Natural killer cell (primary cell): ENCODE results near the gene CRYGD. TPM values are rescaled to one million over a fixed set of nuclear protein-coding genes. Genes with fewer than 3 reads are reported as not detected.
"Not testable (repeated sequence)": the region's sequence is repeated elsewhere in the genome, so short reads cannot be mapped to it uniquely, and the experiment has no call there.

Experiments
- ATAC-seq, 3 donors: fragments of 150-1000 bp in 2 of 3; fragments of 200-7000 bp in 1 of 3; cut with Tn5 transposase; 1 replicate in 1 of 3; 2 replicates in 2 of 3; pipeline ENCODE4 v1.10.0; 2021; ENCODE audit warnings: mild to moderate bottlenecking in 2 of 3, moderate library complexity in 2 of 3
- DNase-seq, 2 donors: peaks; one replicate each; pipeline versions ENCODE4 v3.0.0 to v3.0.0-alpha.2; 2013 to 2021; ENCODE audit warnings: mixed read lengths in 1 of 2
- H3K27ac ChIP-seq: one replicate; pipeline ENCODE4 v1.5.1; 2013; ENCODE audit warnings: mild to moderate bottlenecking, low read length
- H3K27me3 ChIP-seq: one replicate; pipeline ENCODE4 v1.6.1; 2013; ENCODE audit warnings: low read length; ENCODE audit not compliant: control insufficient read depth, insufficient read depth
- H3K36me3 ChIP-seq: one replicate; pipeline ENCODE4 v1.6.1; 2013; ENCODE audit warnings: low read length; ENCODE audit not compliant: control insufficient read depth, insufficient read depth
- H3K4me1 ChIP-seq: one replicate; pipeline ENCODE4 v1.6.1; 2013; ENCODE audit warnings: low read length; ENCODE audit not compliant: control insufficient read depth, insufficient read depth
- H3K4me3 ChIP-seq: one replicate; pipeline ENCODE4 v1.5.1; 2013; ENCODE audit warnings: low read length
- H3K9me3 ChIP-seq: one replicate; pipeline ENCODE4 v1.6.1; 2013; ENCODE audit warnings: low read length; ENCODE audit not compliant: control insufficient read depth, insufficient read depth
- H3K27ac Mint-ChIP-seq, 2 donors: one replicate each; pipeline ENCODE4 v1.8.0; 2022; ENCODE audit warnings: mild to moderate bottlenecking in 2 of 2, mixed read lengths in 2 of 2, moderate library complexity in 1 of 2
- H3K27me3 Mint-ChIP-seq, 2 donors: one replicate each; pipeline ENCODE4 v1.8.0; 2022; ENCODE audit warnings: low read depth in 2 of 2, mixed read lengths in 2 of 2
- H3K36me3 Mint-ChIP-seq: one replicate; pipeline ENCODE4 v1.8.0; 2022; ENCODE audit warnings: mixed read lengths
- H3K4me1 Mint-ChIP-seq, 2 donors: one replicate each; pipeline ENCODE4 v1.8.0; 2022; ENCODE audit warnings: mixed read lengths in 2 of 2
- H3K4me3 Mint-ChIP-seq: one replicate; pipeline ENCODE4 v1.8.0; 2022; ENCODE audit warnings: mild to moderate bottlenecking, moderate library complexity, mixed read lengths
- H3K9me3 Mint-ChIP-seq, 2 donors: one replicate each; pipeline ENCODE4 v1.8.0; 2022; ENCODE audit warnings: mixed read lengths in 2 of 2
- CTCF ChIP-seq: fragments of 200-600 bp; IDR thresholded peaks from one replicate; pipeline ENCODE4 v1.8.0; 2022; ENCODE audit warnings: antibody characterized with exemption
- WGBS: methylation state at CpG from one replicate; pipeline ENCODE4 v1.1.7; 2013; ENCODE audit warnings: missing lambda C conversion rate; ENCODE audit not compliant: insufficient coverage; 5-methylcytosine and 5-hydroxymethylcytosine counted together
- intact Hi-C: fragments of 100-400 bp; cut with micrococcal nuclease; formaldehyde crosslinking; loops from one replicate; pipeline ENCODE4 v1.14.2; 2022
- total RNA-seq, 4 donors: library from RNA; stranded (reverse); fragments of 120-200 nt in 1 of 4; gene quantifications; one replicate each; pipeline versions ENCODE4 v1.2.3 to v1.2.4, GENCODE V29; 2013 to 2022

CRYGD gene
- total RNA-seq, 3 donors from 2014 or later (not counting 1 experiment from before 2014, with no cell fraction given): not detected

GRCh38 chr2:208112969-208113368, 11.4 kb downstream of the CRYGD start:
- no peaks in the 10 kb centered on the region for H3K36me3 Mint-ChIP-seq
- Histone ChIP-seq H3K27ac (no peak overlapping the region), H3K4me3 (no peak overlapping the region), H3K27me3 (no peaks in the 10 kb centered on the region), H3K36me3 (no peaks in the 10 kb centered on the region), H3K4me1 (no peaks in the 10 kb centered on the region), H3K9me3 (no peaks in the 10 kb centered on the region)
- peaks cover 0 to 8% of the 10 kb centered on the region in 2 donors for H3K27me3 Mint-ChIP-seq
- intact Hi-C loops: no loop called here
- no peaks in the 10 kb centered on the region for H3K9me3 Mint-ChIP-seq
- H3K4me1 Mint-ChIP-seq: no peaks in the 10 kb centered on the region
- H3K27ac Mint-ChIP-seq: no peak overlapping the region
- no peak for ATAC-seq
- 82% methylated on average over 7 of the region's 7 CpGs for WGBS
- no peak for DNase-seq
- TF ChIP-seq CTCF: no peak
- no peak overlapping the region for H3K4me3 Mint-ChIP-seq

GRCh38 chr2:208112273-208112745, 12.0 kb downstream of the CRYGD start:
- WGBS: 67% methylated on average over 36 of the region's 36 CpGs

DNA sequence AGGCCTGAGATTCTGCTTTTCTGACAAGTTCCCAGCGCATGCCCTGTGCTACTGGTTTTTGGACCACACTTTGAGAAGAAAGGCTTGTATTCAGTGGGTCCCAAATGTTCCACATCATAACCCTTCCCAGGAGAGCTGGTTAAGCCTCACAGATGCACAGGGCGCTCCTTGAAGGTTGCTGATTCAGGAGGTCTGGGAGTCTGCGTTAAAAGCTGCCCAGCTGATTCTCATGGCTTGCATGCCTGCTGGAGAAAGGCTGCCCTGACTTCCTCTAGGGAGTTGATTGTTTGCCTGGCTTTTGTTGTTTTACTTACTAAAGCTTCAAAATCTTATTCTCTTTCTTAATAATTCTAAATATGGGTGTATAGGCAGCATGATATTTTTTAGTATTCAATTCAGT, 20.7 kb downstream of the CRYGD start:
- ATAC-seq (no peak), DNase-seq (no peak)
- no peaks in the 10 kb centered on the region for H3K36me3 ChIP-seq
- H3K27me3 ChIP-seq: no peaks in the 10 kb centered on the region
- peaks cover 19 to 24% of the 10 kb centered on the region in 2 donors for H3K4me1 Mint-ChIP-seq
- intact Hi-C loops: no loop called here
- peaks cover 0 to 9% of the 10 kb centered on the region in 2 donors for H3K27me3 Mint-ChIP-seq
- WGBS: 86% methylated on average over 3 of the region's 3 CpGs
- H3K27ac ChIP-seq: no peak overlapping the region
- H3K36me3 Mint-ChIP-seq: no peaks in the 10 kb centered on the region
- no peak overlapping the region for H3K4me3 Mint-ChIP-seq
- no peak for TF ChIP-seq CTCF
- no peaks in the 10 kb centered on the region for H3K9me3 Mint-ChIP-seq
- peaks cover 14% of the 10 kb centered on the region for H3K4me1 ChIP-seq
- H3K9me3 ChIP-seq: no peaks in the 10 kb centered on the region
- no peak overlapping the region for H3K27ac Mint-ChIP-seq
- H3K4me3 ChIP-seq: no peak overlapping the region

More at GRCh38 chr2:208112273-208112745, 12.0 kb downstream of the CRYGD start:
- H3K4me1 ChIP-seq, ATAC-seq, H3K36me3 ChIP-seq, H3K27ac Mint-ChIP-seq, H3K9me3 ChIP-seq, H3K4me1 Mint-ChIP-seq, intact Hi-C loops, H3K27me3 ChIP-seq, H3K4me3 ChIP-seq, H3K27me3 Mint-ChIP-seq, H3K4me3 Mint-ChIP-seq, H3K9me3 Mint-ChIP-seq, DNase-seq, H3K36me3 Mint-ChIP-seq, H3K27ac ChIP-seq: not testable (repeated sequence)

DNA sequence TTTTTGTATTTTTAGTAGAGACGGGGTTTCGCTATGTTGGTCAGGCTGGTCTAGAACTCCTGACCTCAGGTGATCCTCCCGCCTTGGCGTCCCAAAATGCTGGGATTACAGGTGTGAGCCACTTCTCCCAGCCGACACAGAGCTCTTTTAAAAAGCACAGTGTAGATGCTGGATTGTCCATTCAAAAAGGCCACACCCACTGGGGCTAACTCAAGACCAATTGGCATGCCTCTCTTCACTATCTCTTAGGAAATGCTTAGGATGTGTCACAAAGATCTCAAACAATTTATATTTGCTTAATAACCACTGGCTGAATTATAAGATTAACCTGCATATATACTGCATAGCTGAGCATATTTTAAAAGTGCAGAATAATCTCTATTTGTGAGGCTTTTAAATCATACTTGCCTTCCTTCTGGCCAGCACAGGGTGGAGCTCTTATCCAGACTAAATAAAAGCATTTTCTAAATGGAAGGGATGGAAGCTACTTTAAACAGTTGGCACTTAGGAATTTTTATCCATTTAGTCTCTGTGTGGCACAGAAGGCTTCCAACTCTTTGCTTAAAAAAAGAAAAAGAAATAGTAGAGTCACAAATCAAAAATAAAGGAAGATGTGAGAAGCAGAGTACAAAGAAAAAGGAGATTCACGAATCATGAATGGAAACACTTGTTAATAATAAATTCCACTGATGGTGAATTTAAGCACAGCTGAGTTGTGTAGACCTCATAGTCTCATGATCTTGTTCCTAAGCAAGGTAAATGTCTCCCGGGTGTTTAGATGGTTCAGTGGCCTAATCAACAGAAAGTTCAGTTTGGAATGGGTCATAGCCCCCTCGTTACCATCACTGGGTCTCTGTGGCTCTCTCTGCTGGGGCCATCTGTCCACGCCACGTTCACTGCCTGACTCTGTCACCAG, 22.4 kb downstream of the CRYGD start:
- no peaks in the 10 kb centered on the region for H3K27me3 ChIP-seq
- ATAC-seq (no peak), DNase-seq (no peak)
- peaks cover 14% of the 10 kb centered on the region for H3K4me1 ChIP-seq
- Mint-ChIP-seq H3K4me1 (peaks cover 19 to 24% of the 10 kb centered on the region in 2 donors), H3K27me3 (peaks cover 0 to 7% of the 10 kb centered on the region in 2 donors), H3K27ac (peak overlapping the region; percentile 50 to 58), H3K9me3 (no peaks in the 10 kb centered on the region), H3K4me3 (no peak overlapping the region), H3K36me3 (no peaks in the 10 kb centered on the region)
- 49% methylated on average over 10 of the region's 10 CpGs for WGBS
- no peak overlapping the region for H3K27ac ChIP-seq
- no peak for TF ChIP-seq CTCF
- intact Hi-C loops: no loop called here
- no peaks in the 10 kb centered on the region for H3K9me3 ChIP-seq
- no peak overlapping the region for H3K4me3 ChIP-seq
- no peaks in the 10 kb centered on the region for H3K36me3 ChIP-seq
